GM19468 (cell line): ENCODE results near the gene BRINP2.

Experiments used
- ATAC-seq: cut with Tn5 transposase; IDR thresholded peaks from one replicate; pipeline ENCODE4 v1.9.1; 2021; ENCODE audit warnings: mild to moderate bottlenecking, moderate library complexity, moderate number of reproducible peaks; ENCODE audit not compliant: unreplicated experiment; ENCODE audit errors: extremely low read depth

Gene BRINP2

GRCh38 chr1:177256153-177257075, 85.7 kb downstream of the BRINP2 start:
- ATAC-seq, result no peak

- ATAC-seq, result no peak
These were observed 86.4 kb downstream of the BRINP2 start for GRCh38 chr1:177257128-177257527.

GRCh38 chr1:177257576-177257975, 86.8 kb downstream of the BRINP2 start:
- ATAC-seq, result no peak

- no peak for ATAC-seq
These were observed 100.1 kb downstream of the BRINP2 start for GRCh38 chr1:177270863-177271262.

GRCh38 chr1:177273141-177273540, 102.4 kb downstream of the BRINP2 start:
- no peak for ATAC-seq

- ATAC-seq, result no peak
These were observed 104.0 kb downstream of the BRINP2 start for GRCh38 chr1:177274687-177275211.

- ATAC-seq, result no peak
These were observed 105.0 kb downstream of the BRINP2 start for GRCh38 chr1:177275736-177276135.

GRCh38 chr1:177278626-177279390, 108.0 kb downstream of the BRINP2 start:
- no peak for ATAC-seq

GRCh38 chr1:177281901-177282300, 111.1 kb downstream of the BRINP2 start:
- ATAC-seq, result no peak

GRCh38 chr1:177282976-177283375, 112.2 kb downstream of the BRINP2 start:
- no peak for ATAC-seq

- ATAC-seq, result no peak
These were observed 112.6 kb downstream of the BRINP2 start for GRCh38 chr1:177283380-177283779.

GRCh38 chr1:177286396-177286795, 115.6 kb downstream of the BRINP2 start:
- no peak for ATAC-seq

GRCh38 chr1:177287270-177287669, 116.5 kb downstream of the BRINP2 start:
- no peak for ATAC-seq

GRCh38 chr1:177287994-177288393, 117.2 kb downstream of the BRINP2 start:
- no peak for ATAC-seq

- no peak for ATAC-seq
These were observed 118.8 kb downstream of the BRINP2 start for GRCh38 chr1:177289532-177289931.

GRCh38 chr1:177300431-177300830, 129.7 kb downstream of the BRINP2 start:
- no peak for ATAC-seq

GRCh38 chr1:177301425-177302124, 130.8 kb downstream of the BRINP2 start:
- ATAC-seq, result no peak

GRCh38 chr1:177302357-177303044, 131.7 kb downstream of the BRINP2 start:
- no peak for ATAC-seq

- no peak for ATAC-seq
These were observed 134.6 kb downstream of the BRINP2 start for GRCh38 chr1:177305040-177306018.
